ENCODE data around the gene PAN3.
A peak's percentile ranks its signal among the peaks of the same experiment; 100 is the strongest.

DNA sequence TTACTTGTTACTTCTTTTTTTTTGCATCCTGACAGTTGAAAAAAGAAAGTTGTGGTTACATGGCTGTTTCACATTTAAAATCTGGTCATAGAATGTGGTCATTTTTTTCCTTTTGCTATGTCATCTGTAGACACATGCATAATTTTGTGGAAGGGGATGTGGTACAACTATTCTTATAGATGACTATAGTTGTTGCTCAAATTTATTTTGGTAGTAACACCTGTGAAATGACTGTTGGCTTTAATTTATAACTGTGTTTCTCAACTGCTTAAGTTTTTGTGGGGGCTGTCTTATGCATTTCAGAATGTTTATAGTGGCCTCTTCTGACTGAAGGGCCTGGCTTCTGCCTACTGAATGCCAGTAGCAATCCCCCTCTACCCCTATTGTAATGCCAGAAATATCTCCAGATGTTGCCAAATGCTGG, 130.5 kb downstream of the PAN3 start:
- TF ChIP-seq, protein P1, sequence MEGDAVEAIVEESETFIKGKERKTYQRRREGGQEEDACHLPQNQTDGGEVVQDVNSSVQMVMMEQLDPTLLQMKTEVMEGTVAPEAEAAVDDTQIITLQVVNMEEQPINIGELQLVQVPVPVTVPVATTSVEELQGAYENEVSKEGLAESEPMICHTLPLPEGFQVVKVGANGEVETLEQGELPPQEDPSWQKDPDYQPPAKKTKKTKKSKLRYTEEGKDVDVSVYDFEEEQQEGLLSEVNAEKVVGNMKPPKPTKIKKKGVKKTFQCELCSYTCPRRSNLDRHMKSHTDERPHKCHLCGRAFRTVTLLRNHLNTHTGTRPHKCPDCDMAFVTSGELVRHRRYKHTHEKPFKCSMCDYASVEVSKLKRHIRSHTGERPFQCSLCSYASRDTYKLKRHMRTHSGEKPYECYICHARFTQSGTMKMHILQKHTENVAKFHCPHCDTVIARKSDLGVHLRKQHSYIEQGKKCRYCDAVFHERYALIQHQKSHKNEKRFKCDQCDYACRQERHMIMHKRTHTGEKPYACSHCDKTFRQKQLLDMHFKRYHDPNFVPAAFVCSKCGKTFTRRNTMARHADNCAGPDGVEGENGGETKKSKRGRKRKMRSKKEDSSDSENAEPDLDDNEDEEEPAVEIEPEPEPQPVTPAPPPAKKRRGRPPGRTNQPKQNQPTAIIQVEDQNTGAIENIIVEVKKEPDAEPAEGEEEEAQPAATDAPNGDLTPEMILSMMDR (IDR thresholded peaks at IDR 0.05; ENCODE audit: low read depth, low read length), result no peak
- TF ChIP-seq, protein P2, sequence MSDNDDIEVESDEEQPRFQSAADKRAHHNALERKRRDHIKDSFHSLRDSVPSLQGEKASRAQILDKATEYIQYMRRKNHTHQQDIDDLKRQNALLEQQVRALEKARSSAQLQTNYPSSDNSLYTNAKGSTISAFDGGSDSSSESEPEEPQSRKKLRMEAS (IDR thresholded peaks at IDR 0.05; ENCODE audit: low read depth, low read length), result no peak
- TF ChIP-seq POLR2A (IDR thresholded peaks at IDR 0.05; ENCODE audit: extremely low read depth, insufficient read length) (no peak), MYC (IDR thresholded peaks at IDR 0.05; ENCODE audit: low read depth, low read length) (peak; percentile 18; the same call in 1 of the 2 replicates)
